HCT116 (cell line): Measurements from ENCODE around the gene ZFP37. TPM values are rescaled to one million over a fixed set of nuclear protein-coding genes. Genes with fewer than 3 reads are reported as not detected.

Experiments
- ATAC-seq: fragments of 200-7000 bp; cut with Tn5 transposase; 2 replicates; pipeline ENCODE4 v1.9.1; 2020; ENCODE audit warnings: mild to moderate bottlenecking, moderate library complexity
- BruUV-seq: library from RNA; stranded (reverse); fragments of 400-500 nt; replicated peaks from 2 replicates; lab custom pipeline; 2021; lab: Mats Ljungman, UMichigan
- CTCF ChIA-PET: fragments of 300-600 bp; sonication (Branson Sonifier 250); formaldehyde crosslinking; loops from one replicate; lab custom pipeline; 2021; ENCODE audit warnings: antibody characterized with exemption; lab: Charles Lee
- POLR2A ChIA-PET: fragments of 300-600, 350-600 bp; sonication (Branson Sonifier 250); formaldehyde crosslinking; loops from one replicate; lab custom pipeline; 2021; ENCODE audit warnings: antibody characterized with exemption; lab: Charles Lee
- RAD21 ChIA-PET, 2 experiments: fragments of 300-600 bp; sonication (Branson Sonifier 250); formaldehyde crosslinking; loops; one replicate each; lab custom pipeline; 2023; ENCODE audit warnings: low total read pairs in 2 of 2; ENCODE audit not compliant: uncharacterized antibody in 2 of 2, unreplicated experiment in 2 of 2, low non-redundant PET in 1 of 2; lab: Charles Lee
- DNase-seq: peaks from one replicate; pipeline ENCODE4 v3.0.0-alpha.2; 2010; ENCODE audit warnings: low read depth, low spot score
- H2AFZ ChIP-seq: fragments of 200-600 bp; shearing (Covaris generic), sonication (generic); 2 replicates; pipeline ENCODE4 v1.6.1; 2017; ENCODE audit warnings: low read depth, mixed run types, mixed read lengths, antibody characterized with exemption, low read length; ENCODE audit not compliant: poor library complexity, severe bottlenecking
- H3K27ac ChIP-seq: 2 replicates; pipeline ENCODE4 v1.5.1; 2012; ENCODE audit warnings: low read depth, low read length
- H3K27me3 ChIP-seq: fragments of 200-600 bp; sonication (generic); 2 replicates; pipeline ENCODE4 v1.6.1; 2016; ENCODE audit warnings: mixed run types, low read length, mixed read lengths; ENCODE audit not compliant: insufficient read depth
- H3K36me3 ChIP-seq, 2 experiments: fragments of 200-500 bp in 1 of 2; fragments of 200-600 bp in 1 of 2; sonication (Bioruptor generic) in 1 of 2; sonication (generic) in 1 of 2; 2 replicates each; pipeline versions ENCODE4 v1.5.1 to v1.6.1; 2014 to 2016; ENCODE audit warnings: low read length in 2 of 2, inconsistent platforms in 1 of 2, mixed read lengths in 1 of 2, mixed run types in 1 of 2; ENCODE audit not compliant: insufficient read depth in 2 of 2, control insufficient read depth in 1 of 2
- H3K4me1 ChIP-seq, 2 experiments: fragments of 200-600 bp in 1 of 2; sonication (generic) in 1 of 2; 2 replicates each; pipeline versions ENCODE4 v1.5.1 to v1.6.1; 2012 to 2017; ENCODE audit warnings: low read length in 2 of 2, inconsistent platforms in 1 of 2, mild to moderate bottlenecking in 1 of 2, mixed read lengths in 1 of 2, mixed run types in 1 of 2, moderate library complexity in 1 of 2; ENCODE audit not compliant: insufficient read depth in 2 of 2, control insufficient read depth in 1 of 2
- H3K4me2 ChIP-seq: fragments of 200-600 bp; sonication (generic); 2 replicates; pipeline ENCODE4 v1.6.1; 2017; ENCODE audit warnings: mixed run types, low read length, mixed read lengths
- H3K4me3 ChIP-seq, 2 experiments: fragments of 200-600 bp in 1 of 2; sonication (generic) in 1 of 2; replicated peaks in 1 of 2; 2 replicates each; pipeline ENCODE4 v1.5.1; 2011 to 2016; ENCODE audit warnings: low read length in 2 of 2, control low read depth in 1 of 2, low read depth in 1 of 2, mild to moderate bottlenecking in 1 of 2, mixed read lengths in 1 of 2, mixed run types in 1 of 2
- H3K79me2 ChIP-seq: fragments of 200-600 bp; sonication (generic); 2 replicates; pipeline ENCODE4 v1.6.1; 2017; ENCODE audit warnings: mild to moderate bottlenecking, mixed run types, low read length, moderate library complexity, mixed read lengths; ENCODE audit not compliant: insufficient read depth
- H3K9ac ChIP-seq: fragments of 200-600 bp; sonication (generic); 2 replicates; pipeline ENCODE4 v1.6.1; 2016; ENCODE audit warnings: low read length, mixed read lengths
- H3K9me2 ChIP-seq: fragments of 200-600 bp; sonication (generic), shearing (Covaris generic); 2 replicates; pipeline ENCODE4 v1.6.1; 2017; ENCODE audit warnings: mixed run types, mild to moderate bottlenecking, moderate library complexity; ENCODE audit not compliant: insufficient read depth
- H3K9me3 ChIP-seq, 2 experiments: fragments of 200-500 bp in 1 of 2; fragments of 200-600 bp in 1 of 2; sonication (Bioruptor generic) in 1 of 2; sonication (generic) in 1 of 2; 2 replicates each; pipeline ENCODE4 v1.6.1; 2014 to 2017; ENCODE audit warnings: low read length in 2 of 2, mixed read lengths in 2 of 2, inconsistent platforms in 1 of 2, low read depth in 1 of 2, mild to moderate bottlenecking in 1 of 2, mixed run types in 1 of 2, moderate library complexity in 1 of 2; ENCODE audit not compliant: control insufficient read depth in 1 of 2, insufficient read depth in 1 of 2
- H4K20me1 ChIP-seq: fragments of 200-600 bp; sonication (generic), shearing (Covaris generic); 2 replicates; pipeline ENCODE4 v1.6.1; 2017; ENCODE audit warnings: mixed run types, mild to moderate bottlenecking, moderate library complexity; ENCODE audit not compliant: insufficient read depth
- CBX3 ChIP-seq: IDR thresholded peaks from 2 replicates; pipeline ENCODE4 v1.6.1; 2012; ENCODE audit warnings: low read depth
- EGR1 ChIP-seq: IDR thresholded peaks from 2 replicates; pipeline ENCODE4 v1.6.1; 2012; ENCODE audit warnings: low read depth
- EZH2 ChIP-seq: fragments of 200-600 bp; sonication (generic); IDR thresholded peaks from 2 replicates; pipeline ENCODE4 v1.6.1; 2017; ENCODE audit warnings: antibody characterized with exemption, mixed run types
- EZH2phosphoT487 ChIP-seq: fragments of 200-600 bp; IDR thresholded peaks from 2 replicates; pipeline ENCODE4 v1.6.1; 2018; ENCODE audit warnings: antibody characterized with exemption, borderline replicate concordance
- FOSL1 ChIP-seq: IDR thresholded peaks from 2 replicates; pipeline ENCODE4 v1.6.1; 2012; ENCODE audit warnings: low read depth
- JUND ChIP-seq: IDR thresholded peaks from 2 replicates; pipeline ENCODE4 v1.6.1; 2012
- POLR2A ChIP-seq: IDR thresholded peaks from 2 replicates; pipeline ENCODE4 v1.7.0; 2011; ENCODE audit warnings: borderline replicate concordance; ENCODE audit not compliant: insufficient read depth, insufficient read length; ENCODE audit errors: extremely low read depth
- RAD21 ChIP-seq: IDR thresholded peaks from 2 replicates; pipeline ENCODE4 v1.6.1; 2012; ENCODE audit warnings: low read depth, mild to moderate bottlenecking
- SIN3A ChIP-seq: IDR thresholded peaks from 2 replicates; pipeline ENCODE4 v1.6.1; 2012; ENCODE audit warnings: low read depth
- SP1 ChIP-seq: IDR thresholded peaks from 2 replicates; pipeline ENCODE4 v1.6.1; 2012; ENCODE audit warnings: low read depth
- SRF ChIP-seq: IDR thresholded peaks from 2 replicates; pipeline ENCODE4 v1.6.1; 2012; ENCODE audit warnings: low read depth
- YY1 ChIP-seq: IDR thresholded peaks from 2 replicates; pipeline ENCODE4 v1.6.1; 2011; ENCODE audit warnings: low read length, low read depth, moderate library complexity, mild to moderate bottlenecking; ENCODE audit not compliant: insufficient replicate concordance; ENCODE audit errors: extremely low read depth
- ZNF274 ChIP-seq: fragments of 200-500 bp; sonication (Bioruptor generic); IDR thresholded peaks from 2 replicates; pipeline ENCODE4 v1.6.1; 2014; ENCODE audit warnings: mild to moderate bottlenecking, low read depth, low read length, inconsistent platforms
- intact Hi-C: fragments of 100-400 bp; cut with micrococcal nuclease; formaldehyde crosslinking; loops from 2 replicates; pipeline ENCODE4 v1.10.0; 2022
- total RNA-seq: library from RNA; stranded (reverse); gene quantifications from one replicate; pipeline ENCODE4 v1.2.1, GENCODE V29; 2021; ENCODE audit not compliant: unreplicated experiment
- TF ChIP-seq, protein P1 (sequence below): IDR thresholded peaks from 2 replicates; pipeline ENCODE4 v1.6.1; 2011; ENCODE audit warnings: mild to moderate bottlenecking, low read length, moderate library complexity; ENCODE audit not compliant: insufficient replicate concordance; ENCODE audit errors: extremely low read depth
- TF ChIP-seq, protein P2 (sequence below): IDR thresholded peaks from 2 replicates; pipeline ENCODE4 v1.6.1; 2012
- TF ChIP-seq, protein P3 (sequence below), 3 experiments: fragments of 200-600 bp in 1 of 3; sonication (generic) in 1 of 3; IDR thresholded peaks in 2 of 3; conservative IDR thresholded peaks in 1 of 3; 2 replicates each; pipeline ENCODE4 v1.5.1; 2012 to 2017; ENCODE audit warnings: low read depth in 2 of 3, low read length in 2 of 3, antibody characterized with exemption in 1 of 3, borderline replicate concordance in 1 of 3, control low read depth in 1 of 3, mild to moderate bottlenecking in 1 of 3, mixed read lengths in 1 of 3, mixed run types in 1 of 3, moderate library complexity in 1 of 3; ENCODE audit not compliant: insufficient read depth in 1 of 3
- TF ChIP-seq, protein P4 (sequence below): IDR thresholded peaks from 2 replicates; pipeline ENCODE4 v1.6.1; 2012

ZFP37 gene
- total RNA-seq, 1 experiment from 2014 or later: 1.8 TPM

DNA sequence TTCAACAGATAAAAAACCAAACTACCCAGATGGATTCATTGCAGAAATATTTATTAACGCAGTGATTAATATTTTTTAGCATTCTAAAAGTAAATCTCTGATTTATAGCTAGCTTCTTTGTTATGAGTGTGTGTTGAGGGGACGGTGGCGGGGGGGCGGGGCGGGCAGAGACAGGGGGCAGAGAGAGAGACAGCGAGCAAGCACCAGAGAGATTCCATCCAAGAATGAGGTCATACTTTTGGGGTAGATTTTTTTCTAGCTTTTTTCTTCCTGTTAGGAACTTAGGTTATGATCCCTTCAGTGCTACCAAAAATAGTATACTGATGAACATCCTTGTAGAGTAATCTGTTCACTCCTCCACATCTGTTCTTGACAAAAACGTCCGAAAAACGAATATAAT lies 44.0 kb downstream of the ZFP37 start:
- H3K79me2 ChIP-seq: no peaks in the 10 kb centered on the region
- no peaks in the 10 kb centered on the region for H3K4me1 ChIP-seq
- no peak overlapping the region for H3K4me3 ChIP-seq
- intact Hi-C loops: no loop called here
- H3K9me3 ChIP-seq: no peaks in the 10 kb centered on the region
- CTCF ChIA-PET: no interaction called here
- no peaks in the 10 kb centered on the region for H4K20me1 ChIP-seq
- no peak overlapping the region for H3K4me2 ChIP-seq
- TF ChIP-seq YY1: no peak
- no peak for TF ChIP-seq SRF
- no peak for TF ChIP-seq RAD21
- TF ChIP-seq, protein P1, sequence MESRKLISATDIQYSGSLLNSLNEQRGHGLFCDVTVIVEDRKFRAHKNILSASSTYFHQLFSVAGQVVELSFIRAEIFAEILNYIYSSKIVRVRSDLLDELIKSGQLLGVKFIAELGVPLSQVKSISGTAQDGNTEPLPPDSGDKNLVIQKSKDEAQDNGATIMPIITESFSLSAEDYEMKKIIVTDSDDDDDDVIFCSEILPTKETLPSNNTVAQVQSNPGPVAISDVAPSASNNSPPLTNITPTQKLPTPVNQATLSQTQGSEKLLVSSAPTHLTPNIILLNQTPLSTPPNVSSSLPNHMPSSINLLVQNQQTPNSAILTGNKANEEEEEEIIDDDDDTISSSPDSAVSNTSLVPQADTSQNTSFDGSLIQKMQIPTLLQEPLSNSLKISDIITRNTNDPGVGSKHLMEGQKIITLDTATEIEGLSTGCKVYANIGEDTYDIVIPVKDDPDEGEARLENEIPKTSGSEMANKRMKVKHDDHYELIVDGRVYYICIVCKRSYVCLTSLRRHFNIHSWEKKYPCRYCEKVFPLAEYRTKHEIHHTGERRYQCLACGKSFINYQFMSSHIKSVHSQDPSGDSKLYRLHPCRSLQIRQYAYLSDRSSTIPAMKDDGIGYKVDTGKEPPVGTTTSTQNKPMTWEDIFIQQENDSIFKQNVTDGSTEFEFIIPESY: no peak
- no peak for TF ChIP-seq SP1
- TF ChIP-seq CBX3: no peak
- no peak for TF ChIP-seq FOSL1
- no peak for TF ChIP-seq ZNF274
- no peak for TF ChIP-seq POLR2A
- TF ChIP-seq, protein P2, sequence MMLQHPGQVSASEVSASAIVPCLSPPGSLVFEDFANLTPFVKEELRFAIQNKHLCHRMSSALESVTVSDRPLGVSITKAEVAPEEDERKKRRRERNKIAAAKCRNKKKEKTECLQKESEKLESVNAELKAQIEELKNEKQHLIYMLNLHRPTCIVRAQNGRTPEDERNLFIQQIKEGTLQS: no peak
- TF ChIP-seq EZH2phosphoT487: no peak
- no peak for TF ChIP-seq SIN3A
- no peak for TF ChIP-seq JUND
- no peak for TF ChIP-seq EGR1
- TF ChIP-seq, protein P3, sequence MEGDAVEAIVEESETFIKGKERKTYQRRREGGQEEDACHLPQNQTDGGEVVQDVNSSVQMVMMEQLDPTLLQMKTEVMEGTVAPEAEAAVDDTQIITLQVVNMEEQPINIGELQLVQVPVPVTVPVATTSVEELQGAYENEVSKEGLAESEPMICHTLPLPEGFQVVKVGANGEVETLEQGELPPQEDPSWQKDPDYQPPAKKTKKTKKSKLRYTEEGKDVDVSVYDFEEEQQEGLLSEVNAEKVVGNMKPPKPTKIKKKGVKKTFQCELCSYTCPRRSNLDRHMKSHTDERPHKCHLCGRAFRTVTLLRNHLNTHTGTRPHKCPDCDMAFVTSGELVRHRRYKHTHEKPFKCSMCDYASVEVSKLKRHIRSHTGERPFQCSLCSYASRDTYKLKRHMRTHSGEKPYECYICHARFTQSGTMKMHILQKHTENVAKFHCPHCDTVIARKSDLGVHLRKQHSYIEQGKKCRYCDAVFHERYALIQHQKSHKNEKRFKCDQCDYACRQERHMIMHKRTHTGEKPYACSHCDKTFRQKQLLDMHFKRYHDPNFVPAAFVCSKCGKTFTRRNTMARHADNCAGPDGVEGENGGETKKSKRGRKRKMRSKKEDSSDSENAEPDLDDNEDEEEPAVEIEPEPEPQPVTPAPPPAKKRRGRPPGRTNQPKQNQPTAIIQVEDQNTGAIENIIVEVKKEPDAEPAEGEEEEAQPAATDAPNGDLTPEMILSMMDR (IDR thresholded peaks at IDR 0.05 in 2 of 3, conservative IDR thresholded peaks at IDR 0.05 in 1 of 3; ENCODE audit: borderline replicate concordance in 1 of 3, insufficient read depth in 1 of 3, low read depth in 2 of 3, low read length in 2 of 3): no peak
- TF ChIP-seq, protein P4, sequence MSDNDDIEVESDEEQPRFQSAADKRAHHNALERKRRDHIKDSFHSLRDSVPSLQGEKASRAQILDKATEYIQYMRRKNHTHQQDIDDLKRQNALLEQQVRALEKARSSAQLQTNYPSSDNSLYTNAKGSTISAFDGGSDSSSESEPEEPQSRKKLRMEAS: no peak
- TF ChIP-seq EZH2: no peak
- RAD21 ChIA-PET: no interaction called here
- H3K27me3 ChIP-seq: no peaks in the 10 kb centered on the region
- POLR2A ChIA-PET: no interaction called here
- H3K36me3 ChIP-seq: no peaks in the 10 kb centered on the region
- no peak for ATAC-seq
- no peak overlapping the region for H3K9ac ChIP-seq
- no peak overlapping the region for H3K27ac ChIP-seq
- DNase-seq: no peak
- BruUV-seq: no TSS peak
- no peak overlapping the region for H2AFZ ChIP-seq
- H3K9me2 ChIP-seq: no peaks in the 10 kb centered on the region
